Measurements from ENCODE around the gene VCL. TPM values are rescaled to one million over a fixed set of nuclear protein-coding genes. Genes with fewer than 3 reads are reported as not detected.

Gene VCL
- total and polyA plus RNA-seq, 9 of the 15 experiments (the other 6 are each of a cell fraction or from before 2014, with no cell fraction given): 29.8 to 186 (median 76.4) TPM

- H3K9me3 ChIP-seq (replicated peaks; ENCODE audit: control insufficient read depth, insufficient read depth, low read depth, low read length): no peaks in the 10 kb centered on the region
- ChIA-PET POLR2A (interaction anchor here (0.6 kb wide), 1 partner anchor 59 kb away, joined by 3 read pairs; no protein-coding TSS in a partner anchor), CTCF (ENCODE audit: low intra/inter-chr PET ratio) (no interaction called here)
- H3K27ac ChIP-seq (ENCODE audit: extremely low read depth, low read depth, low read length): no peak overlapping the region
- H3K4me2 ChIP-seq (ENCODE audit: insufficient read depth, low read length): no peak overlapping the region
- H3K79me2 ChIP-seq (ENCODE audit: control insufficient read depth, insufficient read depth, low read length): peaks cover 26% of the 10 kb centered on the region; the same call in 2 of the 3 replicates
- H3K4me3 ChIP-seq: no peak overlapping the region
- FAIRE-seq (no peak), DNase-seq (ENCODE audit: extremely low read depth in 1 of 4, low spot score in 3 of 4) (no peak), ATAC-seq (no peak)
- no peaks in the 10 kb centered on the region for H3K9me1 ChIP-seq (ENCODE audit: control insufficient read depth, insufficient read depth, low read length)
- H2AFZ ChIP-seq (ENCODE audit: low read depth, low read length): no peak overlapping the region
- H3K9ac ChIP-seq (ENCODE audit: insufficient read depth in 1 of 2, low read depth in 2 of 2, low read length in 2 of 2): no peak overlapping the region
- peaks cover 57% of the 10 kb centered on the region for H3K36me3 ChIP-seq (ENCODE audit: control insufficient read depth, insufficient read depth, low read length)
- no peaks in the 10 kb centered on the region for H3K27me3 ChIP-seq (ENCODE audit: control insufficient read depth in 2 of 2, insufficient read depth in 2 of 2, low read length in 2 of 2)
- TF ChIP-seq ATF4 (CRISPR knock-in tag; IDR thresholded peaks at IDR 0.05) (no peak), SMC3 (conservative IDR thresholded peaks at IDR 0.05; ENCODE audit: insufficient read depth, low read depth, low read length) (no peak), NCOA6 (IDR thresholded peaks at IDR 0.05) (no peak), ZNF449 (CRISPR knock-in tag; IDR thresholded peaks at IDR 0.05) (no peak), ZBTB7A (IDR thresholded peaks at IDR 0.05; ENCODE audit: borderline replicate concordance, control insufficient read depth, low read depth, low read length) (no peak), ZNF121 (CRISPR knock-in tag; conservative IDR thresholded peaks at IDR 0.05) (no peak), ZNF354B (CRISPR knock-in tag; IDR thresholded peaks at IDR 0.05) (no peak), OTX1 (CRISPR knock-in tag; IDR thresholded peaks at IDR 0.05) (no peak)
- H3K4me1 ChIP-seq (replicated peaks in 1 of 2; ENCODE audit: control insufficient read depth in 2 of 2, insufficient read depth in 2 of 2, low read length in 2 of 2): peaks cover 6 to 9% of the 10 kb centered on the region in 2 experiments; a peak in 4 of 5 replicates
- BruUV-seq (replicated peaks): no TSS peak
- in situ Hi-C loops (cut with MboI): no loop called here
- intact Hi-C loops (cut with micrococcal nuclease): no loop called here
- 0 out of 2 replicates have a peak, but pooled peaks cover 6% of the 10 kb centered on the region for H4K20me1 ChIP-seq (replicated peaks; ENCODE audit: control insufficient read depth, insufficient read depth, low read length)
Measured at GRCh38 chr10:74071157-74071556, 73.2 kb downstream of the VCL start.

Measured in K562 (cell line).